Measurements from ENCODE around the gene REST. TPM values are rescaled to one million over a fixed set of nuclear protein-coding genes. Genes with fewer than 3 reads are reported as not detected.

The REST gene
- total and polyA plus RNA-seq, 2 of the 8 experiments (the other 6 are each of a cell fraction or from before 2014, with no cell fraction given), result 10.2 to 66.3 TPM

DNA sequence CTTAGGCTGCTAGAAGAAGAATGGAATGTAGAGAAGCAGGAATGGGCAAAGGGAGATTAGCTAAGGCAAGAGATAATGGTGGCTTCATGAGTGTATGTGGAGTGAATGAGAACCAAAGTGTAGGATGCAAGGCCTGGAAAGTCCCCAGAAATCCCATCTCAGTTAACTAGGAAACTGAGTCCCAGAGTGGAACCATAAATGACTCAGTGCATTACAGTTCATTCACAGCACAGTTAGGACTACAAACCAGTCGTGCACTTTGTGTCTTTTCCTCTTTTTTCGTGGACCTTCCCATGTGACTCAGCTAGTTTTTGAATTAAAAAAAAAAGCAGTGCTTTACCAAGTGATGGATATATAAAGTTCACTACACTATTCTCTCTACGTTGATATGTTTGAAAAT, 27.7 kb upstream of the REST start (continued):
- TF ChIP-seq EZH2 (IDR thresholded peaks at IDR 0.05; ENCODE audit: low read depth, low read length, severe bottlenecking), result no peak
- TF ChIP-seq GABPA (IDR thresholded peaks at IDR 0.05; ENCODE audit: borderline replicate concordance, insufficient read depth, low read length), result no peak
- TF ChIP-seq KDM5A (IDR thresholded peaks at IDR 0.05; ENCODE audit: low read length), result no peak

Measured in H1 (cell line).